ENCODE results near the gene PHAF1.

Gene PHAF1

DNA sequence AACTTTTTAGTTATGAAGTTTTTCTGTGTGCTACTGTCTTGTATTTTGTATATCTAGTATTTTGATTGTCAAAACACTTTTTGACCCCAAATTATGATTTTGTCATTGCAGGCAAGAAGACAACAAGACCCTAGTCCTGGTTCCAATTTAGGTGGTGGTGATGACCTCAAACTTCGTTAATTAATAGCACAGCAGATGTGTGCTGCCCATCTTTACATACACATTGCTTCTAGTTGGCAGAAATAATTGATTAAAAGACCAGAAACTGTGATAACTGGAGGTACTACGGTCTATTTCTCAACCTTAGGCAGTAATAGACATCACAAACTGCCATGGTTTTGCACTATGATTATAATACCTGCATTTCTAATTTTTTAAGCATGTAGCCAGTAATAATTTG is 11.1 kb upstream of the PHAF1 start:
- no peak for TF ChIP-seq Cebpa-rat (IDR thresholded peaks at IDR 0.05)
- no peak overlapping the region for H3K4me3 ChIP-seq

DNA sequence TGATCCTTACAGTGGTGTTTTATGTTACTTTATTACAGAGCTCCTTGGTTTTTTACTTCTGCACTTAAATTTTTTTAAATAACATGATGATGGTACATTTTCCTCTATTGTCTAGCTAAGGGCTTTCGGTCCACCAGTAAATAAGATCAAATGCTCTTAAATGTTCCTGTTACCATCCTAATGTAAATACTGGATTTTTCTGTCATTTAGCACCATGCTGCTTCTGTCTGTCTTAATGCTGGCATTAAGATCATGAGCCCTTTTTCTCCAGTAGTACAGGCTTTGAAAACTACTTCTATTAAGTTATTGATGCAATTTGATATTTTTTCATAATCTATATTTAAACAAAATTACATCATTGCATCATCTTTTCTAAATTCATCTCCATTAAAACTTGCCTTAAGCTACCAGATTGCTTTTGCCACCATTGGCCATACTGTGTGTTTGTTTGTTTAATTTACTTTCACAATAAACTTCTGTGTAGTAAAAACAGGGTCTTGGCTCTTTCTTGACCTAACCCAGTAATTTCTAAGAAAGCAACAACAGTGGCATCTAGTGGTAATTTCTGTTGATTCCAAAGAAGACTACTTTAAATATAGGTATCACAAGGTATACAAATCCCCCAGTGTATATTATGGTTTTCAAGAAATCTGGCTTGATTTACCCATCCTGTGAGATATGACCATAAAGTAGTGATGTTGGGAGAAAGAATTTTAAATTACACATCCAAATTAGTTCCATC is 9.0 kb upstream of the PHAF1 start:
- Histone ChIP-seq H4K20me1 (peaks cover 7 to 49% (median 21%) of the 10 kb centered on the region in 11 experiments; a peak in 13 of 22 replicates), H3K9me3 (replicated peaks in 1 of 11) (no peaks in the 10 kb centered on the region), H3K9ac (peak overlapping the region in 1 of 11 experiments; percentile 24; a peak in 1 of 22 replicates), H3K27me3 (no peaks in the 10 kb centered on the region), H3K36me3 (peaks cover 53 to 76% (median 62%) of the 10 kb centered on the region in 11 experiments), H3K27ac (no peak overlapping the region), H3K4me3 (no peak overlapping the region), H3K4me1 (peaks cover 0 to 16% (median 4%) of the 10 kb centered on the region in 10 experiments; a peak in 7 of 20 replicates), H3K4me2 (no peak overlapping the region)
- TF ChIP-seq Cebpa-rat (IDR thresholded peaks at IDR 0.05): peak in 1 of 11 experiments; percentile 35; a peak in 1 of 22 replicates

More for the DNA sequence above, 11.1 kb upstream of the PHAF1 start:
- H3K27ac ChIP-seq: no peak overlapping the region
- peaks cover 68 to 97% (median 83%) of the 10 kb centered on the region in 11 experiments for H3K36me3 ChIP-seq
- no peaks in the 10 kb centered on the region for H3K4me1 ChIP-seq
- no peaks in the 10 kb centered on the region for H3K27me3 ChIP-seq
- no peak overlapping the region for H3K4me2 ChIP-seq
- H3K9me3 ChIP-seq (replicated peaks in 1 of 11): no peaks in the 10 kb centered on the region
- no peak overlapping the region for H3K9ac ChIP-seq
- H4K20me1 ChIP-seq: peaks cover 7 to 70% (median 33%) of the 10 kb centered on the region in 11 experiments; a peak in 16 of 22 replicates

- Histone ChIP-seq H3K4me2 (no peak overlapping the region), H3K27ac (no peak overlapping the region), H3K36me3 (peaks cover 49 to 70% (median 57%) of the 10 kb centered on the region in 11 experiments), H4K20me1 (peaks cover 7 to 48% (median 18%) of the 10 kb centered on the region in 11 experiments; a peak in 12 of 22 replicates), H3K27me3 (no peaks in the 10 kb centered on the region), H3K4me3 (no peak overlapping the region), H3K4me1 (peaks cover 0 to 22% (median 4%) of the 10 kb centered on the region in 10 experiments; a peak in 7 of 20 replicates), H3K9ac (no peak overlapping the region), H3K9me3 (replicated peaks in 1 of 11) (no peaks in the 10 kb centered on the region)
- no peak for TF ChIP-seq Cebpa-rat (IDR thresholded peaks at IDR 0.05)
Measured at GRCh38 chr16:67101311-67102082, 8.2 kb upstream of the PHAF1 start.

DNA sequence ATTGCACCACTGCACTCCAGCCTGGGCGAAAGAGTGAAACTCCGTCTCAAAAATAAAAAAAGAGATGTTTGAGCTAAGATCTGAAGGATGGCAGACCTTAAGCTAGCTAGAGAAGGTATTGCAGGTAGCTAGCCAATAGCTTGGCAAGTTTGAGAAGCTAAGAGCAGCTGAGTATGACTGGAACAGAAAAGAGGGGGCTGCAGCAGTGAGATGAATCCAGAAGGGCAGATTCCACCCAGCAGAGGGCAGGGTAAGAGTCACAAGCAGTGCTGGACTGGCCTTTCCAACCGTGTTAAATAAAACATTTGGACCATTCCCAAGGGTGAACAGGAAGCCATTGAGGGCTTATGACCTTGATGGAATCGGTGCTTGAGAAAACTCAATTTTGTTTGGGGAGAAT is 5.7 kb upstream of the PHAF1 start:
- no peaks in the 10 kb centered on the region for H3K9me3 ChIP-seq (replicated peaks in 1 of 11)
- H3K4me3 ChIP-seq: no peak overlapping the region
- H4K20me1 ChIP-seq: peaks cover 0 to 24% (median 11%) of the 10 kb centered on the region in 11 experiments; a peak in 8 of 22 replicates
- H3K27ac ChIP-seq: no peak overlapping the region
- TF ChIP-seq Cebpa-rat (IDR thresholded peaks at IDR 0.05): no peak
- no peak overlapping the region for H3K9ac ChIP-seq
- H3K4me2 ChIP-seq: no peak overlapping the region
- H3K36me3 ChIP-seq: peaks cover 24 to 44% (median 34%) of the 10 kb centered on the region in 11 experiments; a peak in 20 of 22 replicates
- no peaks in the 10 kb centered on the region for H3K27me3 ChIP-seq
- peaks cover 1 to 26% (median 8%) of the 10 kb centered on the region in 10 experiments for H3K4me1 ChIP-seq

- H3K4me3 ChIP-seq: no peak overlapping the region
- H4K20me1 ChIP-seq: peaks cover 0 to 16% (median 9%) of the 10 kb centered on the region in 11 experiments; a peak in 8 of 22 replicates
- H3K9ac ChIP-seq: no peak overlapping the region
- H3K36me3 ChIP-seq: peaks cover 16 to 36% (median 26%) of the 10 kb centered on the region in 11 experiments; a peak in 17 of 22 replicates
- peak overlapping the region in 1 of 11 experiments; percentile 26; a peak in 2 of 22 replicates for H3K27ac ChIP-seq
- peak overlapping the region in 3 of 11 experiments; percentile 49 to 54 (median 51); a peak in 6 of 22 replicates for H3K4me2 ChIP-seq
- peaks cover 6 to 30% (median 12%) of the 10 kb centered on the region in 10 experiments for H3K4me1 ChIP-seq
- no peaks in the 10 kb centered on the region for H3K27me3 ChIP-seq
- TF ChIP-seq Cebpa-rat (IDR thresholded peaks at IDR 0.05): no peak
- no peaks in the 10 kb centered on the region for H3K9me3 ChIP-seq (replicated peaks in 1 of 11)
Measured at GRCh38 chr16:67104845-67105244, 4.9 kb upstream of the PHAF1 start.

DNA sequence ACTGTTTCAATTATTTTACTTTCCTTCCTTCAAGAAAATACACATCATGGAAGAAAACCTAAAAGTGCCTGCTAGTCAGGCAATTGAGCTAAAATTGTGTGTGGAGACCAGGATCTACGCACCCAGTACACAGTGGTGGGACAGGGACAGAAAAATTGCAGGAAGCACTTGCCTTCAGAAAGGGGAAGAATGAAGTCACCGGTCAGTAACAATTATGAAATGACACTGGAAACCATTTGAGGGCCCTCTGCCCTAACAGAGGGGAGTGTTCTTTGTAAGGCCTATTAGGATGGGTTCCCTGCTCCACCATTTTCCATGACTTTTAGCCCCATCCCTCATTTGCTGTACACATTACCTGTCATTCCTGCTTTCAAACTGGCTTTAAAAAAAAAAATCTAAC is 4.5 kb upstream of the PHAF1 start:
- Histone ChIP-seq H3K4me3 (no peak overlapping the region), H3K9ac (no peak overlapping the region), H4K20me1 (peaks cover 0 to 14% (median 5%) of the 10 kb centered on the region in 11 experiments; a peak in 8 of 22 replicates), H3K36me3 (peaks cover 16 to 32% (median 22%) of the 10 kb centered on the region in 11 experiments; a peak in 17 of 22 replicates), H3K27me3 (no peaks in the 10 kb centered on the region), H3K4me2 (peak overlapping the region in 3 of 11 experiments; percentile 49 to 54 (median 51); a peak in 6 of 22 replicates), H3K4me1 (peaks cover 6 to 30% (median 12%) of the 10 kb centered on the region in 10 experiments), H3K9me3 (replicated peaks in 1 of 11) (no peaks in the 10 kb centered on the region), H3K27ac (peak overlapping the region in 1 of 11 experiments; percentile 26; a peak in 2 of 22 replicates)
- TF ChIP-seq Cebpa-rat (IDR thresholded peaks at IDR 0.05): no peak

GRCh38 chr16:67105881-67106280 is 3.9 kb upstream of the PHAF1 start:
- no peak overlapping the region; a peak in 1 of 22 replicates for H3K4me2 ChIP-seq
- no peak overlapping the region for H3K9ac ChIP-seq
- H4K20me1 ChIP-seq: peaks cover 0 to 13% (median 1%) of the 10 kb centered on the region in 11 experiments; a peak in 12 of 22 replicates
- H3K4me1 ChIP-seq: peaks cover 9 to 32% (median 16%) of the 10 kb centered on the region in 10 experiments
- peaks cover 13 to 26% (median 16%) of the 10 kb centered on the region in 11 experiments; a peak in 17 of 22 replicates for H3K36me3 ChIP-seq
- H3K4me3 ChIP-seq: no peak overlapping the region
- no peak overlapping the region for H3K27ac ChIP-seq
- TF ChIP-seq Cebpa-rat (IDR thresholded peaks at IDR 0.05): no peak
- H3K27me3 ChIP-seq: no peaks in the 10 kb centered on the region
- H3K9me3 ChIP-seq (replicated peaks in 1 of 11): no peaks in the 10 kb centered on the region

DNA sequence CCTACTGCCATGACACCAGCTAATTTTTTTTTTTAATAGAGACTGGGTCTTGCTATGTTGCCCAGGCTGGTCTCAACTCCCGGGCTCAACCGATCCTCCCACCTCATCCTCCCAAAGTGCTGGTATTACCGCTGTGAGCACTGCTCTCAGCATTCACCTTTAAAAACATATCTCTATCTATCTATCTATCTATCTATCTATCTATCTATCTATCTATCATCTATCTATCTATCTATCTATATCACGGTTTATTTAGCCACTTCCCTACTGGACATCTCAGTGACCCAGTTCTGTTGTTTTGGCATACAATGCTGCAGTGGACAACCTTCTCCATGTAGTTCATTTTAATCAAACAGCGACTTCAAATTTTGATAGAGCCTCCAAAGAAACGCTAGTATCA is 1.3 kb upstream of the PHAF1 start:
- TF ChIP-seq Cebpa-rat (IDR thresholded peaks at IDR 0.05): no peak
- Histone ChIP-seq H3K4me3 (no peak overlapping the region), H3K4me2 (no peak overlapping the region), H3K36me3 (peaks cover 11 to 23% (median 19%) of the 10 kb centered on the region in 11 experiments; a peak in 16 of 22 replicates), H3K27me3 (no peaks in the 10 kb centered on the region), H3K4me1 (peaks cover 24 to 57% (median 37%) of the 10 kb centered on the region in 10 experiments), H3K9me3 (replicated peaks in 1 of 11) (no peaks in the 10 kb centered on the region), H3K27ac (no peak overlapping the region), H3K9ac (no peak overlapping the region), H4K20me1 (peaks cover 10 to 36% (median 26%) of the 10 kb centered on the region in 11 experiments; a peak in 15 of 22 replicates)

All from BLaER1 treated with 17β-estradiol and CSF1 and Interleukin-3, amounts not matched to agents 10 nM and 100 nM (cell line).